Muscle of leg (tissue), 11 donors: ENCODE results near the gene CIBAR2. TPM values are rescaled to one million over a fixed set of nuclear protein-coding genes. Genes with fewer than 3 reads are reported as not detected.

Source experiments
- DNase-seq: peaks from one replicate; pipeline ENCODE4 v3.0.0; 2013
- H3K27ac ChIP-seq: one replicate; pipeline ENCODE4 v1.5.1; 2013; ENCODE audit warnings: mild to moderate bottlenecking, low read length, control low read depth
- H3K27me3 ChIP-seq: one replicate; pipeline ENCODE4 v1.6.1; 2013; ENCODE audit warnings: low read length; ENCODE audit not compliant: control insufficient read depth, insufficient read depth
- H3K36me3 ChIP-seq: one replicate; pipeline ENCODE4 v1.6.1; 2013; ENCODE audit warnings: low read length; ENCODE audit not compliant: control insufficient read depth, insufficient read depth
- H3K4me1 ChIP-seq: one replicate; pipeline ENCODE4 v1.6.1; 2013; ENCODE audit warnings: low read length; ENCODE audit not compliant: control insufficient read depth, insufficient read depth
- H3K4me3 ChIP-seq: one replicate; pipeline ENCODE4 v1.5.1; 2013; ENCODE audit warnings: low read length, control low read depth
- H3K9me3 ChIP-seq: replicated peaks from 2 replicates; pipeline ENCODE4 v1.6.1; 2013; ENCODE audit warnings: low read depth, low read length; ENCODE audit not compliant: control insufficient read depth
- WGBS: methylation state at CpG from one replicate; pipeline ENCODE4 v1.1.5; 2013; ENCODE audit warnings: missing lambda C conversion rate; ENCODE audit not compliant: insufficient coverage; 5-methylcytosine and 5-hydroxymethylcytosine counted together
- polyA plus RNA-seq, 8 donors: library from polyadenylated mRNA; unstranded; fragments of 120-200 nt; gene quantifications; one replicate each; pipeline versions ENCODE4 v1.2.1 to v1.2.3, GENCODE V29; 2013; ENCODE audit warnings: inconsistent platforms in 1 of 8, low replicate concordance in 1 of 8; ENCODE audit not compliant: insufficient read length in 8 of 8, insufficient read depth in 1 of 8
- total RNA-seq: library from RNA; stranded (reverse); fragments of 120-200 nt; gene quantifications from one replicate; pipeline ENCODE4 v1.2.4, GENCODE V29; 2013

CIBAR2 gene
- total and polyA plus RNA-seq, 9 donors, result 0.18 to 0.30 TPM; not detected in 7

DNA sequence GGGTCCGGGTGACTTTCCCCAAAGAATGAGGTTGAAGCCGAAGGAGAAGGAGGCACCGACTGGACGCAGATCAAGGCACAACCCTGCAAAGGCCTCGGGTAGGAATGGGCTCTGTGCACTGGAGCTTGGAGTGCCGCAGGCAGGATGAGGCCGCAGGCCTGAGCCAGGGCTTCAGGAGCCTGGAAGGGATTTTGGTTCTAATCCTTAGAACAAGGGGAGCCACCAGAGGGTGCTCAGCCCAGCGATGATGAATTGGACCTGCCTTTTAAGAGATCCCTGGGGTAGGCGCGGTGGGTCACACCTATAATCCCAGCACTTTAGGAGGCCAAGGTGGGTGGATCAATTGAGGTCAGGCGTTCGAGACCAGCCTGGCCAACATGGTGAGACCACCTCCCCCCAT is 8.1 kb downstream of the CIBAR2 start:
- H3K9me3 ChIP-seq, result no peaks in the 10 kb centered on the region
- H3K27ac ChIP-seq, result no peak overlapping the region
- WGBS, result 77% methylated on average over 7 of the region's 12 CpGs
- peaks cover 8% of the 10 kb centered on the region for H3K4me1 ChIP-seq
- no peak for DNase-seq
- peaks cover 4% of the 10 kb centered on the region for H3K27me3 ChIP-seq
- H3K36me3 ChIP-seq, result no peaks in the 10 kb centered on the region
- no peak overlapping the region for H3K4me3 ChIP-seq

DNA sequence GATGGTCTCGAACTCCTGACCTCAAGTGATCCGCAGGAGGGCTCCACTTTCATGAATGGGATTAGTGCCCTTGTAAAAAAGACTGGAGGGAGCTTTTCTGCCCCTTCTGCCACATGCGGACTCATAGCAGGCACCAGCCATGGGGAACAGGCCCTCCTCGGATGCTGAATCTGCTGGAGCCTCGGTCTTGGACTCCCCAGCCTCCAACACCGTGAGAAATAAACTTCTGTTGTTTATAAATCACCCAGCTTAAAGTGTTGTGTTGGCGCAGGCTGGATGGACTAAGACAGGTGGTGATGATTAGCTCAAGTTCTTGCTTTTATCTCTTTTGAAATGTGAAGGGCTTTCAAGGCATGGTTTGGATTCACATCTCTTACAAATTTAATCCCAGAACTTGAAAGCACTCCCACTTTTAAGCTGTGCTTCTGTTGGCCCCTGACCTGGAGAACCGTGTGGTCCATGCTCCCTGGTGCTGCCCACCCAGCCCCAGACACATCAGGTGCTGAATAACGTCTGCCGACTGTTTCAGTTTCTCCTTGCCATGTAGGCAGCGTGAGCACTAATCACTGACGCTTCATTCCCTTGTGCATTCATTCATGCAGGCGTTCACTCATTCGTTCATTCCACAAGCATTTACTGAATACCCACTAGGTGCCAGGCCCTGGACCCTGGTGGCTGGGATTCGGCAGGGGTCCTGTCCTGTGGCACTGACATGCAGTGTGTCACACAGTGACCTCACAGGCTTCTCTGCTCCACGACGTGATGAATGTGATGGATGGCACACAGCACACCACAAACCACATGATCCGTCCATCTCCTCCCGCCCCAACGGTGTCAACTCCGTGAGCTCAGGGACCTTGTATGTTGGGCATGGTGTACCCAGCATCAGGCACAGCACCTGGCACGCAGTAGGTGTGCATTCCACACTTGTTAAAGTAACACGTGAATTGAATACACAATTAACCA is 8.9 kb downstream of the CIBAR2 start:
- WGBS, result 69% methylated on average over 9 of the region's 23 CpGs

DNA sequence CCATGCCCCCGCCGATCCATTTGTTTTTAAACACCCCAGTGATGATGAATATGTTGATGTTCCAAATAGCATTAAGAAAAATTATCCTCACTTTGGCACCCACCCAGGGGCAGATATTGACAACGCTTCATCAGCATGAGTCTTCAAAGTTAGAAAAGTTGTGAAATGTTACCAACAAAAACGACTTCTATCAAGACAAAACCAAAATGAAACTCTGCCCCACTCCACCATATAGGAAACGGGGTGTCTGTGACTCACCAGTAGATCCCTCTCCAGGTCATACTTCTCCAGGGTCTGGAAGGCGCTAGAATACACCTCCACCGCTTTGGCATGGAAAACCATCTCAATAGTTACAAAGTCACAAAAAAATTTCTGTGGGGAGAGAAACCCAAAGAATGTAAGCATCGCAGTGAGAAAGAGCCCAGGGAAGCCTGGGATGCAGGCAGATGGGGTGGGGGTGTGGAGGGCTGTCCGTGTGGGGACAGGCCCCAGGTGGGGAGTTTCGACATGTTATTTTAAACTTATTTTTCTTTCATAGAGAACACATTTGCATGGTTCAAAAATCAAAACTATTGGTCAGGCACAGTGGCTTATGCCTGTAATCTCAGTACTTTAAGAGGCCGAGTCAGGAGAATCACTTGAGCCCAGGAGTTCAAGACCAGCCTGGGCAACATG is 10.2 kb downstream of the CIBAR2 start:
- Histone ChIP-seq H3K27ac (no peak overlapping the region), H3K27me3 (peaks cover 12% of the 10 kb centered on the region), H3K9me3 (no peaks in the 10 kb centered on the region), H3K4me3 (no peak overlapping the region), H3K36me3 (no peaks in the 10 kb centered on the region), H3K4me1 (peaks cover 8% of the 10 kb centered on the region)
- WGBS, result no CpG with 5 or more reads among the region's 11 CpGs
- DNase-seq, result no peak

More for the DNA sequence above, 8.9 kb downstream of the CIBAR2 start:
- no peak for DNase-seq
- peaks cover 8% of the 10 kb centered on the region for H3K4me1 ChIP-seq
- no peak overlapping the region for H3K4me3 ChIP-seq
- H3K9me3 ChIP-seq, result no peaks in the 10 kb centered on the region
- H3K27me3 ChIP-seq, result peaks cover 4% of the 10 kb centered on the region
- no peak overlapping the region for H3K27ac ChIP-seq
- no peaks in the 10 kb centered on the region for H3K36me3 ChIP-seq

DNA sequence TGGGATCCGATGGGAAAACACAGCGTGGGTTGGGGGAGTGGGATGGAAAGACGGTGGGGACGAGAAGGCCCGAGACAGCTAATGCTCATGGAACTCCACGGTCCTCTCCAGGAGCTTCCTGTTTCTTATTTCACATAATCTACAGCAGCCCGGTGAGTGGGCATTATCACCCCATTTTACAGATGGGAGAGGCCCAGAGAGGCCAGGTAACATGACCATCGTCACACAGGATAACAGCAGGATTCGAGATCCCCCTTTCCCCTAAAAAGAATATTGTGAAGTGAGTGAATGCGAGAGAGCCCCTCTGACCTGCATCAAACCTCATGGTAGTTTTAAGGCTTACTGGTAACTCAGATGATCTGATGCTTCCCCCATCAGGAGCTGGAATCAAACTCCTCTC is 12.0 kb downstream of the CIBAR2 start:
- no peaks in the 10 kb centered on the region for H3K36me3 ChIP-seq
- no peaks in the 10 kb centered on the region for H3K9me3 ChIP-seq
- WGBS, result no CpG with 5 or more reads among the region's 10 CpGs
- H3K4me3 ChIP-seq, result no peak overlapping the region
- H3K4me1 ChIP-seq, result peaks cover 6% of the 10 kb centered on the region
- H3K27me3 ChIP-seq, result peaks cover 10% of the 10 kb centered on the region
- no peak for DNase-seq
- H3K27ac ChIP-seq, result no peak overlapping the region

DNA sequence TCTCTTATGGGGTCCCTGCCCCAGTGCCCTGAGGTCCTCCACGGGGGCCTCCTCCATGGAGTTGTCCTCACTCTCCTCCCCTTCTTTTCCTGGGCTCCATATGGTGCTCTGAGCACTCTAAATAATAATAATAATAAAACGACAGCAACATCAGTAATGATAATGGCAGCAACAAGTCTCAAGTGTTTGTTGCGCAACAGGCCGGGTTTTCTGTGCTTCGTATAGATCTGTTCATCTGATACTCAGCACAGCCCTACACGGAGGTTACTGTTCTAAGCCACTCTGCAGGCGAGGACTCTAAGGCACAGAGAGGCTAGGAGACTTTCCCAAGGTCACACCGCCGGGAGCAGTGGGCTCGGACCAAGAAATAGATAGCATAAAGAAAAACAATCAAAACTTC is 13.7 kb downstream of the CIBAR2 start:
- no peaks in the 10 kb centered on the region for H3K9me3 ChIP-seq
- no peaks in the 10 kb centered on the region for H3K36me3 ChIP-seq
- H3K27ac ChIP-seq, result no peak overlapping the region
- WGBS, result no CpG with 5 or more reads among the region's 10 CpGs
- H3K4me3 ChIP-seq, result no peak overlapping the region
- no peaks in the 10 kb centered on the region for H3K4me1 ChIP-seq
- no peak for DNase-seq
- H3K27me3 ChIP-seq, result peaks cover 18% of the 10 kb centered on the region

DNA sequence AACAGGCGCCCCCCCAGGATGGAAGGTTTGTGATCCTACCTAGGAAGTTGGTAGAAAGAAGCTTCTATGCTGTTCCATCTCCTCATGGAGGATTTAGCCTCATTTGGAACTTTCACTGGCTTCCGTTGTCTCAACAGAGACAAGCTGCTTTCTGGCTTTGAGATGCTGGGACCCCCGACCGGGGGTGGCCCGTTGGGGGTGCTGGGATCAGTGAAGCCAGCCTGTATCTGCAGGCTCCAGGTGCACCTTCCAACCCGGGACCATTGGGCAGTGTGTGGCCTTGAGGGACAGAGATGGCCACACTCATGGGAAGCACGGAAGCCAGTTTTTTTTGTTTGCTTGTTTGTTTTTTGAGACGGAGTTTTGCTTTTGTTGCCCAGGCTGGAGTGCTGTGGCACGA is 15.4 kb downstream of the CIBAR2 start:
- no peak for DNase-seq
- Histone ChIP-seq H3K27ac (no peak overlapping the region), H3K27me3 (peaks cover 23% of the 10 kb centered on the region), H3K36me3 (no peaks in the 10 kb centered on the region), H3K4me1 (no peaks in the 10 kb centered on the region), H3K4me3 (no peak overlapping the region), H3K9me3 (no peaks in the 10 kb centered on the region)
- WGBS, result 83% methylated on average over 7 of the region's 9 CpGs

DNA sequence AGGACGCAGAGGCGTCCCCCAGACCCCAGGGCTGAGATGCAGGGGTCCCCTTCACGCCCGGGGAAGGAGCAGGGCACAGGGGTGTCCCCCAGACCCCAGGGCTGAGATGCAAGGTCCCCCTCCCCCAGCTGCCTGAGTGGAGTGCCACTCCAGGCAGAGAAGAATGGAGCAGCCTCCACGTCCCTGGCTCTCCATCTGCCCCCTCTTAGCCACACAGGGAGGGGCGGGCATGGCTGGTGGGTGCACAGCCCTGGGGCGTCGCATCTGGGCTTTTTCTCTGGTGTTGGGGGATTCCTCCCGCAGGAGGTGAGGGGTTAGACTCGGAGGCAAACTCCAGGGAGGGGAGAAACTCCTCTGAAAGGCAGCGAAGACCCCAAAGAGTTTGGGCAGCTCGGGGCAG is 17.5 kb downstream of the CIBAR2 start:
- H3K27ac ChIP-seq, result no peak overlapping the region
- DNase-seq, result no peak
- 58% methylated on average over 4 of the region's 12 CpGs for WGBS
- no peaks in the 10 kb centered on the region for H3K9me3 ChIP-seq
- H3K36me3 ChIP-seq, result no peaks in the 10 kb centered on the region
- H3K27me3 ChIP-seq, result peaks cover 23% of the 10 kb centered on the region
- no peak overlapping the region for H3K4me3 ChIP-seq
- peaks cover 5% of the 10 kb centered on the region for H3K4me1 ChIP-seq

DNA sequence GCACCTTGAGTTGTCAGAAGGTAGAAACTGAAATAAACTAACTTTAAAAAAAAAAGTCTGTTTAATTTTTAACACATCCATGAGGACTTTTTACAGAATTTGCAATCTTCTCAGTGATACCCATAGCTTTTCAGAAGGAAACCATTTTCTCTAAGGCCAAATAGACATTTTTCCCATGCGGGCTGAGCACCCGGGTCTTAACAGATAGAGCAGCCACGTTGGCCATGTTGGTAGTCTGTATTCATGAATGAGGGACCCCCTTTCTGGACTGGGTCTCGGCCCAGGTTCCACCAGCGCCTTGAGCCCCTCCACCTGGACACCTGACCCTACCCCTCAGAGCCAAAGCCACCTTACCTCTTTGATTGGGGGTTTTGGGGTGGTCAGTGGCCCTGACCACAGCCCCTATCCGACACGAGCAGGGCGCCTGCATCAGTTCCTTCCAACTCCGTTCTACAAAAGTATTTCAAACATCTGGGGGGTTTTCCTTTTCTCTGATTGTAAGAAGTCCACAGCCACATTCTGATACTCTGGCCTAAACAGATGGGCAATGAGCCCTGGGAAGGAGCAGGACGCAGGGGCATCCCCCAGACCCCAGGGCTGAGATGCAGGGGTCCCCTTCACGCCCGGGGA is 18.0 kb downstream of the CIBAR2 start:
- H3K9me3 ChIP-seq, result no peaks in the 10 kb centered on the region
- H3K27me3 ChIP-seq, result peaks cover 23% of the 10 kb centered on the region
- 80% methylated on average over 3 of the region's 12 CpGs for WGBS
- H3K36me3 ChIP-seq, result no peaks in the 10 kb centered on the region
- H3K27ac ChIP-seq, result no peak overlapping the region
- DNase-seq, result no peak
- H3K4me3 ChIP-seq, result no peak overlapping the region
- H3K4me1 ChIP-seq, result peaks cover 6% of the 10 kb centered on the region

DNA sequence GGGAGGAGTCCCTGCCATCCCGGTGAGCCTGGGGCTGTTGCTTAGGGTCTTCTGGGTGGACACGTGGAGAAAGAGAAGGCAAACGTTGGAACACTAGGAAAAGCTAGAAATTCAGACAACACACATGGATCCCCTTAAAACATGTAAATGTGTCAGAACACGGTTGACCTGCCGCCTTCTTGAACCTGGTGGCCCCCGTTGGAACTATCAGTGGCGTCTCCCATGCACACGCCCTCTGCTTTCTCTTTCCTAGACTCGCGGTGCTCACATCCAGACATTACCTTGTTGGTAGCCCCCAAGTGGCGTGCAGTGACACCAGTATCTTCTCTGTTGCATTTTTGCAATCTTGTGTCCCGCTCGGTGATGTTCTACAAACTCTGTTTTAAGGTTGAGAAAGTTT is 18.6 kb downstream of the CIBAR2 start:
- Histone ChIP-seq H3K4me1 (peaks cover 11% of the 10 kb centered on the region), H3K9me3 (no peaks in the 10 kb centered on the region), H3K27me3 (peaks cover 23% of the 10 kb centered on the region), H3K36me3 (no peaks in the 10 kb centered on the region), H3K27ac (no peak overlapping the region), H3K4me3 (no peak overlapping the region)
- no peak for DNase-seq
- WGBS, result 83% methylated on average over 9 of the region's 13 CpGs

DNA sequence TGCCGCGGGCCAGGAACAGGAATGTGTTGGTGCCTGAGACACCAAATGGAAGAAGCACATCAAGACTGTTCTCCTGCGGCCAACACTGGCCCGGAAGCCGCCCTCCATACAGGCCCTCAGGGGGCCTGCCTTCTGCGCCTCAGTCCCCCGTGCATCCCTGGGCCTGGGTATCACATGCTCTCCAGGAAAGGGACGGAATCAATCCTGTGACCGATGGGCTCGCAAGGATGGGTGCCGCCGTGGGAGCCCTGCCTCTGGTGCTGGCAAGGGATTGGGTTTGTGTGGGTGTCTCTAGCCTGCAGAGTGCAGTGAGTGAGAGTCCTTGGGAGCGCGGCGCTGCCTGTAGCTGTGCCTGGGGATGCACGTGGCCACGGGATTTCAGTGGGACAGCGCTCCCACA is 19.4 kb downstream of the CIBAR2 start:
- no peaks in the 10 kb centered on the region for H3K36me3 ChIP-seq
- 78% methylated on average over 15 of the region's 18 CpGs for WGBS
- H3K27me3 ChIP-seq, result peaks cover 23% of the 10 kb centered on the region
- no peak for DNase-seq
- H3K9me3 ChIP-seq, result no peaks in the 10 kb centered on the region
- H3K4me1 ChIP-seq, result peaks cover 15% of the 10 kb centered on the region
- H3K4me3 ChIP-seq, result no peak overlapping the region
- no peak overlapping the region for H3K27ac ChIP-seq
